ENCODE results near the gene RNASE8. TPM values are rescaled to one million over a fixed set of nuclear protein-coding genes. Genes with fewer than 3 reads are reported as not detected.
A peak's percentile ranks its signal among the peaks of the same experiment; 100 is the strongest.
"Not testable (repeated sequence)": the region's sequence is repeated elsewhere in the genome, so short reads cannot be mapped to it uniquely, and the experiment has no call there.

RNASE8 gene
- total RNA-seq, 2 experiments from 2014 or later, result not detected

- H3K4me2 ChIP-seq (ENCODE audit: low read length), result no peak overlapping the region
- H3K4me3 ChIP-seq (ENCODE audit: low read depth, low read length, poor library complexity, severe bottlenecking), result no peak overlapping the region
- intact Hi-C loops (cut with micrococcal nuclease; ENCODE audit: unreplicated experiment), result loop anchor here (2.0 kb wide), 2 partner anchors 25 to 69 kb away; no protein-coding TSS in a partner anchor
- ChIA-PET CTCF (ENCODE audit: unreplicated experiment) (interaction anchor here (0.6 to 1.0 kb wide), 2 partner anchors 25 to 68 kb away, joined by 3 read pairs; no protein-coding TSS in a partner anchor), POLR2A (interaction anchor here (0.6 to 1.7 kb wide), 4 partner anchors 26 to 35 kb away, joined by 3 to 4 read pairs (median 4); no protein-coding TSS in a partner anchor)
- DNase-seq (ENCODE audit: low spot score), result peak; percentile 47
- no peak overlapping the region for H3K27ac ChIP-seq (ENCODE audit: low read depth, low read length, poor library complexity, severe bottlenecking)
- TF ChIP-seq EZH2phosphoT487 (IDR thresholded peaks at IDR 0.05; ENCODE audit: borderline replicate concordance, low read depth, low read length) (no peak), CTCF (conservative IDR thresholded peaks at IDR 0.05; ENCODE audit: low read length) (peak; percentile 76)
- no peaks in the 10 kb centered on the region for H3K36me3 ChIP-seq (ENCODE audit: insufficient read depth, low read length)
- no TSS peak for BruUV-seq (replicated peaks)
- peak overlapping the region; percentile 57; the same call in 1 of the 2 replicates for H2AFZ ChIP-seq (ENCODE audit: low read length)
- H3K9me3 ChIP-seq (ENCODE audit: low read length), result no peaks in the 10 kb centered on the region
- H3K4me1 ChIP-seq (ENCODE audit: insufficient read depth, low read length, poor library complexity, severe bottlenecking), result no peaks in the 10 kb centered on the region
- H3K9me2 ChIP-seq (ENCODE audit: insufficient read depth, low read length), result no peaks in the 10 kb centered on the region
- no peaks in the 10 kb centered on the region for H4K20me1 ChIP-seq (ENCODE audit: insufficient read depth, low read length)
- no peaks in the 10 kb centered on the region for H3K79me2 ChIP-seq (ENCODE audit: insufficient read depth, low read depth, low read length)
These were observed 17.8 kb upstream of the RNASE8 start for GRCh38 chr14:21039585-21040369.

GRCh38 chr14:21040370-21040925 is 17.2 kb upstream of the RNASE8 start:
- CTCF ChIA-PET (ENCODE audit: unreplicated experiment), result interaction anchor here (1.0 kb wide), 1 partner anchor 25 kb away, joined by 3 read pairs; no protein-coding TSS in a partner anchor
- no peak overlapping the region for H3K4me2 ChIP-seq (ENCODE audit: low read length)
- no peaks in the 10 kb centered on the region for H3K4me1 ChIP-seq (ENCODE audit: insufficient read depth, low read length, poor library complexity, severe bottlenecking)
- POLR2A ChIA-PET, result interaction anchor here (0.7 to 1.7 kb wide), 3 partner anchors 26 to 36 kb away, joined by 3 to 4 read pairs (median 4); no protein-coding TSS in a partner anchor
- H3K79me2 ChIP-seq (ENCODE audit: insufficient read depth, low read depth, low read length), result no peaks in the 10 kb centered on the region
- no peaks in the 10 kb centered on the region for H4K20me1 ChIP-seq (ENCODE audit: insufficient read depth, low read length)
- no peaks in the 10 kb centered on the region for H3K36me3 ChIP-seq (ENCODE audit: insufficient read depth, low read length)
- no peak overlapping the region for H2AFZ ChIP-seq (ENCODE audit: low read length)
- H3K9me2 ChIP-seq (ENCODE audit: insufficient read depth, low read length), result no peaks in the 10 kb centered on the region
- intact Hi-C loops (cut with micrococcal nuclease; ENCODE audit: unreplicated experiment), result loop anchor here (2.0 kb wide), 2 partner anchors 26 to 70 kb away; no protein-coding TSS in a partner anchor
- TF ChIP-seq EZH2phosphoT487 (IDR thresholded peaks at IDR 0.05; ENCODE audit: borderline replicate concordance, low read depth, low read length), result no peak
- peak; percentile 29; the same call in 1 of the 2 replicates for TF ChIP-seq CTCF (conservative IDR thresholded peaks at IDR 0.05; ENCODE audit: low read length)
- DNase-seq (ENCODE audit: low spot score), result no peak
- no peak overlapping the region for H3K4me3 ChIP-seq (ENCODE audit: low read depth, low read length, poor library complexity, severe bottlenecking)
- no peak overlapping the region for H3K27ac ChIP-seq (ENCODE audit: low read depth, low read length, poor library complexity, severe bottlenecking)
- no TSS peak for BruUV-seq (replicated peaks)
- H3K9me3 ChIP-seq (ENCODE audit: low read length), result no peaks in the 10 kb centered on the region

DNA sequence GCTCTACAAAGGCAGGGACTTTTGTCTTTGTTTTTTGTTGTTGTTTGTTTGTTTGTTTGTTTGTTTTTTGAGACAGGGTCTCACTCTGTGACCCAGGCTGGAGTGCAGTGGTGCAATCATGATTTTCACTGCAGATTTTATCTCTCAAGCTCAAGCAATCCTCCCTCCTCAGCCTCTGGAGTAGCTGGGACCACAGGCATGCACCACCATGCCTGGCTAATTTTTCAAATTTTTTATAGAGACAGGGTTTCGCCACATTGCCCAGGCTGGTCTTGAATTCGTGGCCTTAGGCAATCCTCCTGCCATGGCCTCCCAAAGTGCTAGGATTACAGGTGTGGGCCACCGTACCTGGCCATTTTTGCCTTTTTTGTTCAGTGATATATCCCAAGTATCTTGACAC is 16.7 kb upstream of the RNASE8 start:
- H4K20me1 ChIP-seq (ENCODE audit: insufficient read depth, low read length); POLR2A ChIA-PET; H3K9me3 ChIP-seq (ENCODE audit: low read length); H3K36me3 ChIP-seq (ENCODE audit: insufficient read depth, low read length); BruUV-seq (replicated peaks); H3K4me1 ChIP-seq (ENCODE audit: insufficient read depth, low read length, poor library complexity, severe bottlenecking); H3K27ac ChIP-seq (ENCODE audit: low read depth, low read length, poor library complexity, severe bottlenecking); H3K4me3 ChIP-seq (ENCODE audit: low read depth, low read length, poor library complexity, severe bottlenecking); H2AFZ ChIP-seq (ENCODE audit: low read length); DNase-seq (ENCODE audit: low spot score); H3K9me2 ChIP-seq (ENCODE audit: insufficient read depth, low read length); H3K4me2 ChIP-seq (ENCODE audit: low read length); H3K79me2 ChIP-seq (ENCODE audit: insufficient read depth, low read depth, low read length): not testable (repeated sequence)
- intact Hi-C loops (cut with micrococcal nuclease; ENCODE audit: unreplicated experiment), result loop anchor here (2.0 kb wide), 2 partner anchors 26 to 70 kb away; no protein-coding TSS in a partner anchor
- CTCF ChIA-PET (ENCODE audit: unreplicated experiment), result interaction anchor here (1.0 kb wide), 1 partner anchor 26 kb away, joined by 3 read pairs; no protein-coding TSS in a partner anchor

Measured in OCI-LY7 (cell line).